ENCODE data around the gene ZNF619.

ZNF619 gene

GRCh38 chr3:40464339-40465110 is 12.4 kb upstream of the ZNF619 start:
- H3K27me3 ChIP-seq, result no peaks in the 10 kb centered on the region
- TF ChIP-seq CTCF (IDR thresholded peaks at IDR 0.05; ENCODE audit: low read depth, low read length), result no peak
- no peaks in the 10 kb centered on the region for H3K9me3 ChIP-seq
- H3K4me3 ChIP-seq (ENCODE audit: low read depth, low read length), result no peak overlapping the region
- H3K4me1 ChIP-seq, result no peaks in the 10 kb centered on the region
- no peak for DNase-seq
- peaks cover 44% of the 10 kb centered on the region for H3K36me3 ChIP-seq

- Histone ChIP-seq H3K9me3 (no peaks in the 10 kb centered on the region), H3K36me3 (peaks cover 40% of the 10 kb centered on the region), H3K4me3 (ENCODE audit: low read depth, low read length) (no peak overlapping the region), H3K27me3 (no peaks in the 10 kb centered on the region), H3K4me1 (no peaks in the 10 kb centered on the region)
- no peak for TF ChIP-seq CTCF (IDR thresholded peaks at IDR 0.05; ENCODE audit: low read depth, low read length)
- DNase-seq, result no peak
Observed at GRCh38 chr3:40465111-40465407, 11.9 kb upstream of the ZNF619 start.

GRCh38 chr3:40465456-40465855 is 11.5 kb upstream of the ZNF619 start:
- H3K4me3 ChIP-seq (ENCODE audit: low read depth, low read length), result no peak overlapping the region
- H3K4me1 ChIP-seq, result no peaks in the 10 kb centered on the region
- no peak for DNase-seq
- peaks cover 38% of the 10 kb centered on the region for H3K36me3 ChIP-seq
- TF ChIP-seq CTCF (IDR thresholded peaks at IDR 0.05; ENCODE audit: low read depth, low read length), result no peak
- no peaks in the 10 kb centered on the region for H3K27me3 ChIP-seq
- H3K9me3 ChIP-seq, result no peaks in the 10 kb centered on the region

- H3K9me3 ChIP-seq, result no peaks in the 10 kb centered on the region
- H3K4me1 ChIP-seq, result no peaks in the 10 kb centered on the region
- H3K4me3 ChIP-seq (ENCODE audit: low read depth, low read length), result no peak overlapping the region
- no peak for DNase-seq
- no peak for TF ChIP-seq CTCF (IDR thresholded peaks at IDR 0.05; ENCODE audit: low read depth, low read length)
- no peaks in the 10 kb centered on the region for H3K27me3 ChIP-seq
- peaks cover 13% of the 10 kb centered on the region for H3K36me3 ChIP-seq
Observed at GRCh38 chr3:40468018-40468417, 8.9 kb upstream of the ZNF619 start.

- no peaks in the 10 kb centered on the region for H3K36me3 ChIP-seq
- DNase-seq, result no peak
- no peak for TF ChIP-seq CTCF (IDR thresholded peaks at IDR 0.05; ENCODE audit: low read depth, low read length)
- no peaks in the 10 kb centered on the region for H3K9me3 ChIP-seq
- no peaks in the 10 kb centered on the region for H3K4me1 ChIP-seq
- no peaks in the 10 kb centered on the region for H3K27me3 ChIP-seq
- H3K4me3 ChIP-seq (ENCODE audit: low read depth, low read length), result no peak overlapping the region
Observed at GRCh38 chr3:40470701-40471100, 6.2 kb upstream of the ZNF619 start.

- no peaks in the 10 kb centered on the region for H3K27me3 ChIP-seq
- no peak for DNase-seq
- no peaks in the 10 kb centered on the region for H3K4me1 ChIP-seq
- H3K36me3 ChIP-seq, result no peaks in the 10 kb centered on the region
- H3K9me3 ChIP-seq, result no peaks in the 10 kb centered on the region
- no peak for TF ChIP-seq CTCF (IDR thresholded peaks at IDR 0.05; ENCODE audit: low read depth, low read length)
- H3K4me3 ChIP-seq (ENCODE audit: low read depth, low read length), result peak overlapping the region; percentile 70
Observed at GRCh38 chr3:40477666-40478065, 744 bp downstream of the ZNF619 start.

Data from BE2C (cell line).